Erythroblast (primary cell): ENCODE results near the gene LRP2.

Experiments
- GATA1 ChIP-seq: IDR thresholded peaks from 2 replicates; pipeline ENCODE4 v1.6.1; 2011; ENCODE audit warnings: low read depth, mild to moderate bottlenecking, control low read depth, low read length, moderate library complexity
- POLR2A ChIP-seq: IDR thresholded peaks from 2 replicates; pipeline ENCODE4 v1.6.1; 2011; ENCODE audit warnings: mild to moderate bottlenecking, low read length

DNA sequence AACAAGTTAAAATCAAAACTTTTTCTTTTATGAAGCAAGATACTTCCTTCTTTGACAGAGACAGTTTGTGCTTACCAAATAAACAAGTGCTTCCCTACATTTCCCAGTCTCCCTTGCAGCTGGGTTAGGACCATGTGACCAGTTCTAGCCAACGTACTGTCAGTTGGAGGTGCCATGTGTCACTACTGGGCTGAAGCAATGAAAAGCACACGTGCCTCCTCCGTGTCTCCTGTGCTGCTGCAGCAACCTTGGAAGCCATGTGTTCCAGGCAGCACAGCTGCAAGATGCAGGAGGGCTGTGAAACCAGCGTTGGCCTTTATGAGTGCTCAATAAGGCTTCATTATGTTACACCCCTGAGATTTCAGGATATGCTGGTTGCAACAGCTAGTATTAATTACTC is 199.7 kb downstream of the LRP2 start:
- TF ChIP-seq POLR2A (no peak), GATA1 (no peak)
